ENCODE results near the gene ENAH. TPM values are rescaled to one million over a fixed set of nuclear protein-coding genes. Genes with fewer than 3 reads are reported as not detected.

Gene ENAH
- polyA plus RNA-seq, 1 of the 3 experiments (the other 2 are of a cell fraction), result 48.9 TPM

DNA sequence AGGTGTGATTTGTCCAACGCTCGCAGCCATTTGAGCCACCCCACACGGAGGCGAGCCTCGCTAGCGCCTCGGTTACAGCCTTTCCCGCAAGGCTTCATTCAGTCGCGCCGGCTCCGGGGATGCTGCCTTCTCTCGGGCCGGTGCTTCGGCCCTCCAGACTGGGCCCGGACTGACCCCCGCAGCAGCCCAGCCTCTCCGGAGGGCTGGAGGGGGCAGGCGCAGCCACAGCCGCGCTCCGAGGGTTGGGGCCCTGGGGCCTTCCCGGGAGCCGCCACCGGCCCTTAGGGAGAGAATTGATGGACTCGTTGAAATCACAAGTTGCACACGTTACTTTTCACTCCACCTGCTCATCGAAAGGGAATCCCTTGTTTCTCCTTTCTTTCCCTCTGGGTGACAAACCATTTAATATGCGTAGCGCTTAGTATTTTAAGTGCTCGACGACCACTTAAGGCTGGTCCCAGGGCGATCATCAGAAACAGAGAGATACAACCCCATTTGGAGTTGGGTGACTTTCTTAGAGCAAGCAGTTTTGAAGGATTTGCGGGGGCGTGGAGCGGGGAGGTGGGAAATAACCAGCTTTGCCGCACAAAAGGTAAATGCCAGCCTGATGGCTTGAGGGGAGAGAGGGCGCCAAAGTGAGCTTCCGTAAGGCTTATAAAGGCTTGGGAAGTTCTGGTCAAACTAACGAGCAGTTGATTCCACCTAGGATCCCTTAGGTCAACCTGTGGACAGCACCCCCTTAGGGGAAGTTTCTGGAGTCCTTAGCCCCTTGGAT lies 24.6 kb upstream of the ENAH start:
- DNase-seq, result no peak
- Histone ChIP-seq H3K79me2 (ENCODE audit: insufficient read depth) (no peaks in the 10 kb centered on the region), H3K4me2 (no peak overlapping the region), H3F3A (replicated peaks; ENCODE audit: insufficient read depth) (no peaks in the 10 kb centered on the region), H3K9me3 (no peaks in the 10 kb centered on the region), H3K36me3 (replicated peaks in 1 of 2; ENCODE audit: control insufficient read depth in 1 of 2, insufficient read depth in 2 of 2, low read length in 1 of 2) (no peaks in the 10 kb centered on the region), H3K9ac (no peak overlapping the region), H3K27ac (ENCODE audit: low read depth in 2 of 2, low read length in 1 of 2) (no peak overlapping the region), H4K20me1 (ENCODE audit: insufficient read depth) (no peaks in the 10 kb centered on the region), H3K4me3 (ENCODE audit: low read depth in 2 of 2, low read length in 1 of 2) (no peak overlapping the region), H3K9me2 (no peaks in the 10 kb centered on the region), H3K27me3 (ENCODE audit: insufficient read depth) (no peaks in the 10 kb centered on the region), H2AFZ (ENCODE audit: low read depth) (no peak overlapping the region), H3K4me1 (ENCODE audit: control insufficient read depth in 1 of 2, insufficient read depth in 2 of 2, low read depth in 1 of 2, low read length in 1 of 2) (no peaks in the 10 kb centered on the region)
- CTCF ChIA-PET, result interaction anchor here (0.6 to 1.8 kb wide), 3 partner anchors 94 to 203 kb away, joined by 3 to 4 read pairs (median 3); no protein-coding TSS in a partner anchor
- POLR2A ChIA-PET, result no interaction called here
- WGBS (ENCODE audit: low lambda C conversion rate), result 95% methylated on average over 23 of the region's 40 CpGs
- TF ChIP-seq SIN3A (IDR thresholded peaks at IDR 0.05; ENCODE audit: borderline replicate concordance, low read depth, low read length), result no peak
- TF ChIP-seq ELF1 (IDR thresholded peaks at IDR 0.05), result no peak
- no peak for TF ChIP-seq TAF1 (IDR thresholded peaks at IDR 0.05; ENCODE audit: borderline replicate concordance, low read depth, low read length)
- no peak for TF ChIP-seq JUND (IDR thresholded peaks at IDR 0.05)
- TF ChIP-seq RAD21 (IDR thresholded peaks at IDR 0.05; ENCODE audit: low read length), result no peak
- no peak for TF ChIP-seq MXI1 (IDR thresholded peaks at IDR 0.05; ENCODE audit: low read depth, low read length)
- TF ChIP-seq, protein P1, sequence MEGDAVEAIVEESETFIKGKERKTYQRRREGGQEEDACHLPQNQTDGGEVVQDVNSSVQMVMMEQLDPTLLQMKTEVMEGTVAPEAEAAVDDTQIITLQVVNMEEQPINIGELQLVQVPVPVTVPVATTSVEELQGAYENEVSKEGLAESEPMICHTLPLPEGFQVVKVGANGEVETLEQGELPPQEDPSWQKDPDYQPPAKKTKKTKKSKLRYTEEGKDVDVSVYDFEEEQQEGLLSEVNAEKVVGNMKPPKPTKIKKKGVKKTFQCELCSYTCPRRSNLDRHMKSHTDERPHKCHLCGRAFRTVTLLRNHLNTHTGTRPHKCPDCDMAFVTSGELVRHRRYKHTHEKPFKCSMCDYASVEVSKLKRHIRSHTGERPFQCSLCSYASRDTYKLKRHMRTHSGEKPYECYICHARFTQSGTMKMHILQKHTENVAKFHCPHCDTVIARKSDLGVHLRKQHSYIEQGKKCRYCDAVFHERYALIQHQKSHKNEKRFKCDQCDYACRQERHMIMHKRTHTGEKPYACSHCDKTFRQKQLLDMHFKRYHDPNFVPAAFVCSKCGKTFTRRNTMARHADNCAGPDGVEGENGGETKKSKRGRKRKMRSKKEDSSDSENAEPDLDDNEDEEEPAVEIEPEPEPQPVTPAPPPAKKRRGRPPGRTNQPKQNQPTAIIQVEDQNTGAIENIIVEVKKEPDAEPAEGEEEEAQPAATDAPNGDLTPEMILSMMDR (IDR thresholded peaks at IDR 0.05), result no peak

DNA sequence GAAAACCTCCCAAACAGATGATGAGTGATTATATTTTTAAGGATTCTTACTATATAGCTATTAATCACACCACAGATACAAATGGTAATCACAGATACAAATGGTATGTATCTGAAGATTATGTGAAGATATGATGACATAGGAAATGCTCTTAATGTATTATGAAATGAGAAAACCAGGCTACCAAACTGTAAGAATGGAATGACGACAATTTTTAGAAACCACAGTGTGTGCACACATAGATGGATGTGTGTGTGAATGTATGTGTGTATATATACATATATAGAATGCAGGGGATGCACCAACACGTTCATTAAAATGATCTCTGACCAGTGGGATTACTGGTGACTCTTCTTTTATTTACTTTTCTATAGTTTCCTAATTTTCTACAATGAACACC lies 21.5 kb upstream of the ENAH start:
- no peaks in the 10 kb centered on the region for H3K27me3 ChIP-seq (ENCODE audit: insufficient read depth)
- no peak for DNase-seq
- no peaks in the 10 kb centered on the region for H4K20me1 ChIP-seq (ENCODE audit: insufficient read depth)
- no peak overlapping the region for H3K9ac ChIP-seq
- no peaks in the 10 kb centered on the region for H3K4me1 ChIP-seq (ENCODE audit: control insufficient read depth in 1 of 2, insufficient read depth in 2 of 2, low read depth in 1 of 2, low read length in 1 of 2)
- no peak overlapping the region for H3K4me2 ChIP-seq
- no peaks in the 10 kb centered on the region for H3F3A ChIP-seq (replicated peaks; ENCODE audit: insufficient read depth)
- H2AFZ ChIP-seq (ENCODE audit: low read depth), result no peak overlapping the region
- H3K27ac ChIP-seq (ENCODE audit: low read depth in 2 of 2, low read length in 1 of 2), result no peak overlapping the region
- H3K4me3 ChIP-seq (ENCODE audit: low read depth in 2 of 2, low read length in 1 of 2), result no peak overlapping the region
- H3K9me2 ChIP-seq, result no peaks in the 10 kb centered on the region
- no peaks in the 10 kb centered on the region for H3K36me3 ChIP-seq (replicated peaks in 1 of 2; ENCODE audit: control insufficient read depth in 1 of 2, insufficient read depth in 2 of 2, low read length in 1 of 2)
- ChIA-PET POLR2A (no interaction called here), CTCF (interaction anchor here (1.1 to 1.4 kb wide), 2 partner anchors 15 to 99 kb away, joined by 3 to 4 read pairs; no protein-coding TSS in a partner anchor)
- TF ChIP-seq MEF2A (IDR thresholded peaks at IDR 0.05; ENCODE audit: borderline replicate concordance, low read depth) (no peak), TAF1 (IDR thresholded peaks at IDR 0.05; ENCODE audit: borderline replicate concordance, low read depth, low read length) (no peak), NFIC (IDR thresholded peaks at IDR 0.05; ENCODE audit: borderline replicate concordance) (no peak), YY1 (IDR thresholded peaks at IDR 0.05; ENCODE audit: low read depth) (no peak), RCOR1 (IDR thresholded peaks at IDR 0.05; ENCODE audit: low read length) (no peak), FOSL2 (IDR thresholded peaks at IDR 0.05; ENCODE audit: borderline replicate concordance, low read depth) (no peak)
- TF ChIP-seq, protein P2, sequence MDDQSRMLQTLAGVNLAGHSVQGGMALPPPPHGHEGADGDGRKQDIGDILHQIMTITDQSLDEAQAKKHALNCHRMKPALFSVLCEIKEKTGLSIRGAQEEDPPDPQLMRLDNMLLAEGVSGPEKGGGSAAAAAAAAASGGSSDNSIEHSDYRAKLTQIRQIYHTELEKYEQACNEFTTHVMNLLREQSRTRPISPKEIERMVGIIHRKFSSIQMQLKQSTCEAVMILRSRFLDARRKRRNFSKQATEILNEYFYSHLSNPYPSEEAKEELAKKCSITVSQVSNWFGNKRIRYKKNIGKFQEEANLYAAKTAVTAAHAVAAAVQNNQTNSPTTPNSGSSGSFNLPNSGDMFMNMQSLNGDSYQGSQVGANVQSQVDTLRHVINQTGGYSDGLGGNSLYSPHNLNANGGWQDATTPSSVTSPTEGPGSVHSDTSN (IDR thresholded peaks at IDR 0.05), result no peak
- TF ChIP-seq, protein P3, sequence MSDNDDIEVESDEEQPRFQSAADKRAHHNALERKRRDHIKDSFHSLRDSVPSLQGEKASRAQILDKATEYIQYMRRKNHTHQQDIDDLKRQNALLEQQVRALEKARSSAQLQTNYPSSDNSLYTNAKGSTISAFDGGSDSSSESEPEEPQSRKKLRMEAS (IDR thresholded peaks at IDR 0.05; ENCODE audit: low read depth), result no peak
- H3K9me3 ChIP-seq, result no peaks in the 10 kb centered on the region
- 63% methylated on average over 2 of the region's 2 CpGs for WGBS (ENCODE audit: low lambda C conversion rate)
- H3K79me2 ChIP-seq (ENCODE audit: insufficient read depth), result no peaks in the 10 kb centered on the region
